ENCODE measurements around the gene OCRL.

DNA sequence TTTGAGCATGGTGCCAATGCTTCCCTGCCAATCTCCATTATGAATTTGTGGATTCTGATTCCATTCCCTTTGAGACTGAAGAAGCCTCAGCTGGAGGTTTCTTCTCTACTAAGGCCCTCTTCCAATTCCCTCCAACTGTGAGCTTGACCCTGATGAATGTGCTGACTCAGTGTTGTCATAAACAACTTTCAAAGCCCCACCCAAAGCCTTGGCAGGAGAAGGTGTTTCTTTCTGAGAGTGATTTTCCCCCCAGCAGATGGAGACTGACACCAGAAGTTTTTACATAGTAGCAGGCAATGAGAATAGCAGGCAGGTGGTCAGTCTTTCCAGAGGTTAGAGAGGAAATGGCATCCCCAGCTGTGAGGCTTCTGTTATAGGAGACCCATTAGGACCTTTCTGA, 53.1 kb downstream of the OCRL start:
- TF ChIP-seq POLR2A (IDR thresholded peaks at IDR 0.05) (no peak), POLR2AphosphoS5 (IDR thresholded peaks at IDR 0.05) (no peak)
- TF ChIP-seq, protein P1, sequence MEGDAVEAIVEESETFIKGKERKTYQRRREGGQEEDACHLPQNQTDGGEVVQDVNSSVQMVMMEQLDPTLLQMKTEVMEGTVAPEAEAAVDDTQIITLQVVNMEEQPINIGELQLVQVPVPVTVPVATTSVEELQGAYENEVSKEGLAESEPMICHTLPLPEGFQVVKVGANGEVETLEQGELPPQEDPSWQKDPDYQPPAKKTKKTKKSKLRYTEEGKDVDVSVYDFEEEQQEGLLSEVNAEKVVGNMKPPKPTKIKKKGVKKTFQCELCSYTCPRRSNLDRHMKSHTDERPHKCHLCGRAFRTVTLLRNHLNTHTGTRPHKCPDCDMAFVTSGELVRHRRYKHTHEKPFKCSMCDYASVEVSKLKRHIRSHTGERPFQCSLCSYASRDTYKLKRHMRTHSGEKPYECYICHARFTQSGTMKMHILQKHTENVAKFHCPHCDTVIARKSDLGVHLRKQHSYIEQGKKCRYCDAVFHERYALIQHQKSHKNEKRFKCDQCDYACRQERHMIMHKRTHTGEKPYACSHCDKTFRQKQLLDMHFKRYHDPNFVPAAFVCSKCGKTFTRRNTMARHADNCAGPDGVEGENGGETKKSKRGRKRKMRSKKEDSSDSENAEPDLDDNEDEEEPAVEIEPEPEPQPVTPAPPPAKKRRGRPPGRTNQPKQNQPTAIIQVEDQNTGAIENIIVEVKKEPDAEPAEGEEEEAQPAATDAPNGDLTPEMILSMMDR (IDR thresholded peaks at IDR 0.05) = no peak

Data from gastroesophageal sphincter (tissue), 3 donors.